Measurements from ENCODE around the gene SPEG.

- TF ChIP-seq TAF1 (IDR thresholded peaks at IDR 0.05; ENCODE audit: low read depth, low read length) (no peak), POLR2A (IDR thresholded peaks at IDR 0.05; ENCODE audit: low read depth, low read length) (no peak), POLR2AphosphoS5 (IDR thresholded peaks at IDR 0.05; ENCODE audit: low read depth, low read length) (no peak), POU2F2 (IDR thresholded peaks at IDR 0.05; ENCODE audit: low read depth, low read length) (no peak), PAX5 (IDR thresholded peaks at IDR 0.05; ENCODE audit: insufficient read depth, low read length, severe bottlenecking) (no peak), SPI1 (IDR thresholded peaks at IDR 0.05; ENCODE audit: low read depth, low read length) (no peak)
Observed at GRCh38 chr2:219445220-219445640, 10.6 kb downstream of the SPEG start.
